NCI-H2029 treated with DMSO at 0.1 percent for 48 hours (cell line): ENCODE data around the gene ZNF827.
A peak's percentile ranks its signal among the peaks of the same experiment; 100 is the strongest.

Source experiments
- DNase-seq: peaks from one replicate; lab custom pipeline; 2025; lab: John Stamatoyannopoulos, UW

ZNF827 gene

DNA sequence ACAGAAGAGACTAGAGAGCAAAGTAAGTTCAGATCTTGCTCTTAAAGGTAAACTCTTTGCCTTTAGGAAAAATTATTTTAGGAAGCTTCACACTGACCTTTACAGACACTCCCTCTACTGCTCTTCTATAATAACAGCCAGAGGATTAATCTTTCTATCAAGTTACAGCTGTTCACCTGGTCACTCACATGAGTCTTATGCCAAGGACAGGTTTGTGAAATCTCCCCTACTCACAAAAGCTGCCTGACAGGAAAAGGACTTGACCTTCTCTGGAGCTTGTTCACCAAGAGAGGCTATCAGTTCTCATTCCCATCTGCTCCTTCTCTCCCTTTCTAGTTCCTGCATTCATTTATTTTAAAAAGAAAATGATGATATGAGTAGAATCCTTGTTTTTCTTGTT, 141.3 kb downstream of the ZNF827 start:
- no peak for DNase-seq

- DNase-seq: no peak
These were observed 142.3 kb downstream of the ZNF827 start for GRCh38 chr4:145796346-145796745.

- no peak for DNase-seq
These were observed 143.1 kb downstream of the ZNF827 start for GRCh38 chr4:145795521-145795920.

DNA sequence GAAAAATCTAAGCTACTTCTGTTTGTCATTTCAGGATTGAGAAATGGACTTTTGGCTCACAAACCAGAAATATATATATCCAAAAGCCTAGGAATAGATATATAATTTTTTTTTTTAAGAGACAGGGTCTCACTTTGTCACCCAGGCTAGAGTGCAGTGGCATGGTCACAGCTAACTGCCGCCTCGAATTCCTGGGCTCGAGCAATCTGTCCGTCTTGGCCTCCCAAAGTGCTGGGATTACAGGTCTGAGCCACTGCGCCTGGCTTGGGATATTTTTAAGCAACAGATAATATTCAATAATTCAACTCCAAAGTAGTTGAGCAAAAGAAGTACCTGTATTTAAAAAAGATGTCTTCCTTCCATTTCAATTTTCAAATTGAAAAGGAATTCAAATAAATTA, 146.2 kb downstream of the ZNF827 start:
- no peak for DNase-seq

DNA sequence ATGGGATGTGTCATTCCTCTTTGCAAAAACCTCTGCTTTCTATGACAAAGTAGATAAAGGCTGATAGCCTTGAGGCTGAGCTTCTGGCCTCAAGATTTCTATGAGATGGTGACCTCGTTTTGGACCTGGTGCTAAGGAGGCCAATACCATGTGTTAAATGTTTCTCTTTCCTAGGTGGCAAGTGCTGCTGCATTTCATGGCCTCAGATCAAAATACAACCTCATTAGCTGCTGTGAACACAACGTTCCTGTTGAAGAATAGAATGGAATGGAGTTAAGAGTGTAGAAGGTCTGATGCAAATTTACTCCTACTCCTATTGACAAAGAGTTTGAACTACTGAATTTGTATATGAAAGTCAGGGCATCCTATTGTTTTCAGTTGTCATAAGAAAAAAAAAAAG, 146.6 kb downstream of the ZNF827 start:
- no peak for DNase-seq

GRCh38 chr4:145788755-145789154, 149.9 kb downstream of the ZNF827 start:
- no peak for DNase-seq

DNA sequence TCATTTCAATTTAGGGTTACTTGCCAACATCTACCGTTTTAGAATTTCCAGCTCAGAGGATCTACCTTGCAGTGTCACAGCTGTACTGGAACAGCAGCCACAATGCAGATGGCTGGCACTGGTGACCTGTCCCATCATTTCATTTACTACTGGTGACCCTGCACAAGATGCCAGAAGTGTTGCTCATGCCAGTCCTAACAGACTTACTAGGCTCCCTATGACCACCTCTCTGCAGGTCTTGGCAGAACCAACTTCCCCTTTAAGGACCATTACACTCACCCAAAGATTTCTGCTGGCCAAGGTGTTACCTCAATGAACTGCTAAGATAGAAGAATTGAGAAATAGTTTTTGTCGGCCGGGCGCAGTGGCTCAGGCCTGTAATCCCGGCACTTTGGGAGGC, 151.8 kb downstream of the ZNF827 start:
- no peak for DNase-seq

- DNase-seq: no peak
These were observed 152.4 kb downstream of the ZNF827 start for GRCh38 chr4:145786261-145786660.

DNA sequence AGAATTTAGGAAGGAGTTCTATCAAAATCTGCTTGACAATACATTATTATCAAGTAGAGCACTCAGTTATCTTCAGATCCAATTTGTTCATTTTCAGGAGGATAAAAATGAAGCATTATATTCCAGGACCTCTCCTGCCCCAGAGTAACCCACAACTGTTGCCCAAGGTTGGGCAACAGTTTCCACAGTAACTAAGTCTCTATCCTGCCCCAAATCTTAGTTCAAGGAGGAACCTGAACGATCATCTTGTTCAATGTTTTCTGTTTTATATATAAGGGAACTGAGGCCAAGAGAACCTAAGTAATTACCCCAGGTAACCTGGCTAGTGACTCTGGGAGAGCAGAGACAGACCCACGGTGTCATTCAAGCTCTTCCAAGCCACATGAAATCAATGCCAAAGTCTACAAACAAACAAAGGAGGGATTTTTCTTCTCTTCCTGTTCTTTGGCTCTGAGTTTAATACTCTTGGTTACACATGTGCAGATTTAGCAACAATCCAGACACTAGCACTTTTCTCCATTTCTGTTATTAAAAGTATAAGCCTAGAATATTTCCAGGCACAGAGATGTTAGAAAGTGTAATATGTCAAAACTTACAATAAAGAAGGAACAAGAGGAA, 153.1 kb downstream of the ZNF827 start:
- peak; percentile 23 for DNase-seq

DNA sequence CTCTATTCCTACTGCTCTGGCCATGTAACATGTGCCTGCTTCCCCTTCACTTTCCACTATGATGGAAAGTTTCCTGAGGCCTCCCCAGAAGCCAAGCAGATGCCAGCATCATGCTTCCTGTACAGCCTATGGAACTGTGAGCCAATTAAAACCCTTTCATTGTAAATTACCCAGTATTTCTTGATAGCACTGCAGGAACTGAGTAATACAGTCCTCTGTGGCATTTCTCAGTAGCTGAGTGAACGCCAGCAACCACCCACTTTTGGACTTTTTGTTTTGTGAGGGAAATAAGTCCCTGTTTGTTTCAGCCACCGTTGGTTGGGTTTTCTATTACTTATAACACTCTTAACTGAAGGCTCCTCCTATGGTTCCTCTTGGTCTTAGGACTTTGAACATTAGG, 154.6 kb downstream of the ZNF827 start:
- DNase-seq: no peak

GRCh38 chr4:145782756-145783155, 155.9 kb downstream of the ZNF827 start:
- DNase-seq: no peak

DNA sequence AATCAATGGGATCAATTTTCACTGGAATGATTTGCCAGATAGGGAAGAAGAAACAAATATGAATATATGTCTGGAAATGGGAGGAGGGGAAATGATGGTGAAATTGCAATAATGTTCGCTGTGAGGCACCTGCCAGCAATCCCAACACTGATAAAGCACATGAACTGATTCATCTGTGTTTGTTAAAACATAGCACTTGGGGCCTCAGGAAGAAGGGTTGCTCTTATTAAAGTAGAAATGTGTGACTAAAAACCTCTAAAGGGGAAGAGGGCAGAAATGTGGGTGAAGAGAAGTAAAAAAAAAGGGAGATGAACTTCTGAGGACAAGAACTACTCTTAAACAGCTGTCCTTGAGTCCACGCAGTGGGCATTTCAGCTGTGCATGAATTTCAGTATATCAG, 157.3 kb downstream of the ZNF827 start:
- DNase-seq: no peak

- no peak for DNase-seq
These were observed 159.3 kb downstream of the ZNF827 start for GRCh38 chr4:145779319-145779801.

GRCh38 chr4:145776208-145776607, 162.4 kb downstream of the ZNF827 start:
- DNase-seq: no peak

DNA sequence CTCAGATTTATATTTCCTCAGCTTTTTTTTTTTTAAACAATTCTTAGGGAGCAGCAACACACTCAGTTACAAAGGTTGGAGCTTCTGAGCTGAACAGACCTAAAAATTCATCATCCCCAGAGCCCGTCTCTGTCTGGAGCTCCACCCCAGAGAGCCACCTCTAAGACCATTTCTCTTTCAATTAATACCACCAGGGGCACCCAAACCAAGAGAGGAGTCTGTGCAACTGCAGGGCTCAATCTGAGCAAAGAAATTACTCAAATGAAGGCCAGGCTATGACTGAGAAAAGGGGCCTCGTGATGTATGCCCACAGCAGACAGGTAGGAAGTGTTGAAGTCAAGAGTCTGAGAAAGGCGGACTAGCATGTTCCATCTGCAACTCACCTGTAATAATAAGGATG, 163.2 kb downstream of the ZNF827 start:
- DNase-seq: no peak

DNA sequence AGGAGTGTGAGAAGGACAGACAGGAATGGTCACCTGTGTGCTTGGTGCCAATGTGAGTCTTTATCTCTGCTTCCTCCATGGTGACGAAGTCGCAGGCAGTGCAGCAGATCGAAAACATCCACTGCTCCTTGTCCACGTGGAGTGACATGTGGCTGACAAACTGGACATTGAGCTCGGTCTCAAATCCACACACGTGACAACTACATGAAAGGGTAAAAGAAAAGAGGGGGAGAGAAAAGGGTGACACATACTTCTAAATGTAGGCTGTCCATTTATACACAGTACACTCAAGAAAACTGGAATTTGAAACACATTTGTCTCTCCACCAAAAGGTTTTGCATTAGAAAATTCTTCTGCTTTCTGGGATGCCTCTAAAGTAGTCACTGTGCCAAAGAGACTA, 164.2 kb downstream of the ZNF827 start:
- no peak for DNase-seq

GRCh38 chr4:145773581-145774234, 164.9 kb downstream of the ZNF827 start:
- DNase-seq: no peak

GRCh38 chr4:145772347-145772746, 166.3 kb downstream of the ZNF827 start:
- no peak for DNase-seq

GRCh38 chr4:145770124-145770523, 168.5 kb downstream of the ZNF827 start:
- no peak for DNase-seq

GRCh38 chr4:145769450-145770037, 169.1 kb downstream of the ZNF827 start:
- no peak for DNase-seq

GRCh38 chr4:145766273-145766672, 172.3 kb downstream of the ZNF827 start:
- no peak for DNase-seq

DNA sequence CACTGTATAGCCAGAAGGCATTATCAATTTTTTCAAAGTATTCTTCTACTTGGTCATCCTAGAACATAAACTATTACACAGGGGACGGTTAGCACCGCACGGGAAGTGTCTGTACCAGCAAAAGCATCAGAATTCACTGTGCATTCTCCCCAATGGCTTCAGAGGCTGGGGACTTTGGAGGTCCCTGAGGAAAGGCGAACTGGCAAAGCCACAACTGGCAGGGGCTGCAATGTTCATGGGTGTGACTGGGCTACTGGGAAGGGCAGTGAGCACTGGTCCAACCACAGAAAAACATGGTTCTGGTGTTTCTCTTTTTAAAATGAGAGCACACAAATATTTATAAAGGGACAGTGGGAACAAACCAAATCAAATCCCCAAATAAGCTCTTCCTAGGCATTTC, 175.2 kb downstream of the ZNF827 start:
- no peak for DNase-seq

- no peak for DNase-seq
These were observed 175.9 kb downstream of the ZNF827 start for GRCh38 chr4:145762719-145763118.
